Mammary epithelial cell (primary cell): Measurements from ENCODE around the gene LMLN.

ENCODE experiments used
- CTCF ChIP-seq, 2 donors: IDR thresholded peaks in 1 of 2; conservative IDR thresholded peaks in 1 of 2; 2 replicates each; pipeline ENCODE4 v1.5.1; 2011 to 2012; ENCODE audit warnings: inconsistent platforms in 2 of 2, low read length in 2 of 2, mild to moderate bottlenecking in 2 of 2, control low read depth in 1 of 2, low read depth in 1 of 2; ENCODE audit not compliant: insufficient read depth in 1 of 2; ENCODE audit errors: extremely low read depth in 1 of 2
- EZH2 ChIP-seq: IDR thresholded peaks from 2 replicates; pipeline ENCODE4 v1.6.1; 2012; ENCODE audit warnings: low read length, inconsistent platforms, borderline replicate concordance

- TF ChIP-seq CTCF (conservative IDR thresholded peaks at IDR 0.05 in 1 of 2, IDR thresholded peaks at IDR 0.05 in 1 of 2; ENCODE audit: extremely low read depth in 1 of 2, insufficient read depth in 1 of 2, low read depth in 1 of 2, low read length in 2 of 2) (no peak), EZH2 (no peak)
These were observed 37.9 kb downstream of the LMLN start for GRCh38 chr3:197997936-197998335.
